Activated T-cell treated with anti-CD3 and anti-CD28 coated beads, Interleukin-2, amount 50 U/mL, for 24 hours (primary cell): ENCODE results near the gene HLA-DRB5.
"Not testable (repeated sequence)": the region's sequence is repeated elsewhere in the genome, so short reads cannot be mapped to it uniquely, and the experiment has no call there.

Experiments
- DNase-seq: peaks from one replicate; pipeline ENCODE4 v3.0.0-alpha.2; 2020
- H3K27ac Mint-ChIP-seq: 2 replicates; pipeline ENCODE4 v1.8.0; 2020; ENCODE audit warnings: mild to moderate bottlenecking, mixed read lengths
- H3K27me3 Mint-ChIP-seq: 2 replicates; pipeline ENCODE4 v1.8.0; 2020; ENCODE audit warnings: mixed read lengths
- H3K36me3 Mint-ChIP-seq: 2 replicates; pipeline ENCODE4 v1.8.0; 2020; ENCODE audit warnings: low read depth, mixed read lengths
- H3K4me1 Mint-ChIP-seq: 2 replicates; pipeline ENCODE4 v1.8.0; 2020; ENCODE audit warnings: low read depth, mixed read lengths
- H3K4me3 Mint-ChIP-seq: 2 replicates; pipeline ENCODE4 v1.8.0; 2020; ENCODE audit warnings: mild to moderate bottlenecking, moderate library complexity, mixed read lengths
- H3K9me3 Mint-ChIP-seq: 2 replicates; pipeline ENCODE4 v1.8.0; 2020; ENCODE audit warnings: mixed read lengths

Gene HLA-DRB5

DNA sequence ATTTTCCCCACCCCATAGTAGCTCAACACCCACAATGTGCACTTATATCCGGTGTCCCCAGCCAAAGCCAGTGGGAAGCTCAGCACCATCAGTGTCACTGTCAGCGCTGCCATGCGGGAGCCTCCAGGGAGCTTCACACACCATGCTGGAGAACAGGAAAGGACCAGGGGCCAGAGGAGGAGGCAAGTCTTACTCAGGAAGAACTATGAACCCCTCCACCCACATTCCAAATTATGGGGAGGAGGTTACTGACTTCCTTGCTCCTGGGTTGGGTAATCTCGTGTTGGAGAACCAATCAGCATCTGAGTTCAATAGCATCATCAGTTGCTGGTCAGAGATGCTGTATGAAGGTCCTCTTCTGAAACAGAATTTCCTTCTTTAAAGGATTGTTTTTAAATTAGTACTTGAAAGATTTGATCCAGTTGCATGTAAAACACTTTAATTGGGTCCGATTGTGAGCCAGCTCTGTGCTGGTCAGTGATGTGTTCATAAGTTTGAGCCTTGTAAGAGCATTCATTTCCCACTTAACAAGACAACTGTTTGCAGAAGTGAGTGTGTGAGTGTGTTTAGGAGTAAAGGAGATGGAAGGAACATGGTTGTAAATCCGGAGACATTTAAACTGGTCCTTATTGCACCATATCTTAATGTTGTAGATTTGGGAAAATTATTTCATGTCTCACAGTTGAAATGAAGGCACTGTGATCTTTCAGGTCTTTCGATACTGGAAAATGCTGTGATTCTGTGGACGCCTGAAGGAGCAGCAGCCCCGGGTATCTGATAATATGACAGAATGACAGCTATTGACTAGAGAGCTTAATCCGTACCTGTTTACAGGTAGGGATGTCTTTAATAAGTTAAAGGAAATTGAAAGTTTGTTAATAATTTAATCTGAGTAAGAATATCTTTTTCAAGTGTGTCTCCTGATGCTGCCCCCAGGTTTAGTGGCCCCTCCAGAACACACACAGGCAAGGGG, 56.4 kb downstream of the HLA-DRB5 start:
- not testable (repeated sequence) for H3K4me3 Mint-ChIP-seq, DNase-seq, H3K9me3 Mint-ChIP-seq, H3K36me3 Mint-ChIP-seq, H3K4me1 Mint-ChIP-seq, H3K27ac Mint-ChIP-seq
- H3K27me3 Mint-ChIP-seq, result peaks cover 27% of the 10 kb centered on the region

DNA sequence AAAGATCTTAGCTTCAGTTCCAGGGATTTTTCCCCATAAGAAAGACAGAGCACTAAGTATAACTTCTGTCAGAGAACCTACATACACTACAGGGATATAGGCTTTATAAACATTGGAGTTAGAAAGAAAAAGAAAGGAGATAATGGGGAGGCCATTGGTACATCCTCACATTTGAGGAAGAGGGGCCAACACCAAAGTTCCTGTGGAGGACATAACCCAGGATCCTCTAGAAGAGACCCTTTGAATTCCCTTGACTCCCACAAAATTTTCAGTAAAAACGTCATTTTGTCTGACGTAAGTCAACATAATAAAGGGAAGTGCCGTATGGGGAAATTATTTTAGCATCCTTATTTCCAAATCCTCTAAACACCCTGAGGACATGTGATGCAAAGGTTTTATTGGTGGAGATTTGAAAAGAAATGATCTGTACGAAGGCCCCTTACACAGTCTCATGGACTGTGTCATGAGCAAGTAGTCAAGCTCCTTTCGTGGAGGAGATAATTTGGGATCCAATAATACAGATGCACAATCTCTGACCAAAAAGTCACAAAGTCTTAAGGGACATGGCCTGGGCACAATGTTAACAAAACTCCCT, 57.2 kb downstream of the HLA-DRB5 start:
- Mint-ChIP-seq H3K4me1 (peaks cover 2% of the 10 kb centered on the region), H3K9me3 (no peaks in the 10 kb centered on the region), H3K4me3 (no peak overlapping the region), H3K27me3 (peaks cover 27% of the 10 kb centered on the region), H3K36me3 (no peaks in the 10 kb centered on the region), H3K27ac (no peak overlapping the region)
- no peak for DNase-seq

- not testable (repeated sequence) for H3K36me3 Mint-ChIP-seq, H3K27ac Mint-ChIP-seq, DNase-seq, H3K4me1 Mint-ChIP-seq, H3K4me3 Mint-ChIP-seq
- Mint-ChIP-seq H3K27me3 (peaks cover 25% of the 10 kb centered on the region), H3K9me3 (peaks cover 16% of the 10 kb centered on the region)
These were observed 62.2 kb downstream of the HLA-DRB5 start for GRCh38 chr6:32467743-32468503.
